K562 (cell line): ENCODE results near the gene UPK3A. TPM values are rescaled to one million over a fixed set of nuclear protein-coding genes. Genes with fewer than 3 reads are reported as not detected.

Experiments
- ATAC-seq: fragments of 200-7000 bp; cut with Tn5 transposase; 3 replicates; pipeline ENCODE4 v1.9.1; 2020; ENCODE audit warnings: moderate library complexity
- BruUV-seq: library from RNA; stranded (reverse); fragments of 400-500 nt; replicated peaks from 2 replicates; lab custom pipeline; 2021; lab: Mats Ljungman, UMichigan
- CTCF ChIA-PET: fragments of 300-600 bp; formaldehyde crosslinking; extraction: SDS; loops from one replicate; lab custom pipeline; 2021; ENCODE audit warnings: low intra/inter-chr PET ratio; lab: Yijun Ruan, JAX
- POLR2A ChIA-PET: fragments of 300-600, 350-650 bp; sonication (Branson Sonifier 250); formaldehyde crosslinking; extraction: SDS; loops from one replicate; lab custom pipeline; 2021; ENCODE audit warnings: antibody characterized with exemption, inconsistent platforms; lab: Yijun Ruan, JAX
- DNase-seq, 4 experiments: peaks; one replicate each; pipeline versions ENCODE4 v3.0.0 to v3.0.0-alpha.2; 2011 to 2018; ENCODE audit warnings: low spot score in 3 of 4, mixed read lengths in 3 of 4; ENCODE audit errors: extremely low read depth in 1 of 4
- FAIRE-seq: peaks from 2 replicates; lab custom pipeline; 2011; peaks lifted over from hg19 to GRCh38; lab: Jason Lieb, UNC
- H2AFZ ChIP-seq: 2 replicates; pipeline ENCODE4 v1.6.0; 2011; ENCODE audit warnings: low read depth, low read length, control low read depth, inconsistent platforms
- H3K27ac ChIP-seq: fragments of 200-600 bp; 3 replicates; pipeline ENCODE4 v1.8.0; 2011; ENCODE audit warnings: low read depth, mild to moderate bottlenecking, control low read depth, inconsistent platforms, low read length, moderate library complexity, mixed read lengths; ENCODE audit errors: extremely low read depth
- H3K27me3 ChIP-seq, 2 experiments: fragments of 300-600 bp in 1 of 2; 2 replicates in 1 of 2; 3 replicates in 1 of 2; pipeline versions ENCODE4 v1.6.0 to v1.8.0; 2011; ENCODE audit warnings: inconsistent platforms in 2 of 2, low read length in 2 of 2, mild to moderate bottlenecking in 1 of 2, mixed read lengths in 1 of 2, moderate library complexity in 1 of 2; ENCODE audit not compliant: control insufficient read depth in 2 of 2, insufficient read depth in 2 of 2
- H3K36me3 ChIP-seq: fragments of 300-600 bp; 3 replicates; pipeline ENCODE4 v1.8.0; 2011; ENCODE audit warnings: mild to moderate bottlenecking, low read length, inconsistent platforms; ENCODE audit not compliant: control insufficient read depth, insufficient read depth
- H3K4me1 ChIP-seq, 2 experiments: fragments of 200-600 bp in 1 of 2; replicated peaks in 1 of 2; 2 replicates in 1 of 2; 3 replicates in 1 of 2; pipeline versions ENCODE4 v1.5.1 to v1.8.0; 2011; ENCODE audit warnings: inconsistent platforms in 2 of 2, low read length in 2 of 2, mild to moderate bottlenecking in 1 of 2, mixed read lengths in 1 of 2, moderate library complexity in 1 of 2; ENCODE audit not compliant: control insufficient read depth in 2 of 2, insufficient read depth in 2 of 2
- H3K4me2 ChIP-seq: 2 replicates; pipeline ENCODE4 v1.6.1; 2011; ENCODE audit warnings: low read length, control low read depth, inconsistent platforms, mixed read lengths; ENCODE audit not compliant: insufficient read depth
- H3K4me3 ChIP-seq: fragments of 200-600 bp; sonication (generic), shearing (Covaris generic); 2 replicates; pipeline ENCODE4 v1.5.1; 2016; ENCODE audit warnings: control low read depth, inconsistent platforms
- H3K79me2 ChIP-seq: fragments of 200-600 bp; 3 replicates; pipeline ENCODE4 v1.8.0; 2011; ENCODE audit warnings: low read length, inconsistent platforms; ENCODE audit not compliant: control insufficient read depth, insufficient read depth
- H3K9ac ChIP-seq, 2 experiments: 2 replicates each; pipeline versions ENCODE4 v1.6.0 to v1.6.1; 2011; ENCODE audit warnings: low read depth in 2 of 2, low read length in 2 of 2, control low read depth in 1 of 2, inconsistent platforms in 1 of 2, mild to moderate bottlenecking in 1 of 2, mixed read lengths in 1 of 2; ENCODE audit not compliant: insufficient read depth in 1 of 2
- H3K9me1 ChIP-seq: one replicate; pipeline ENCODE4 v1.6.0; 2011; ENCODE audit warnings: inconsistent platforms, mild to moderate bottlenecking, low read length, moderate library complexity; ENCODE audit not compliant: control insufficient read depth, insufficient read depth
- H3K9me3 ChIP-seq: replicated peaks from 2 replicates; pipeline ENCODE4 v1.5.1; 2011; ENCODE audit warnings: low read depth, low read length, inconsistent platforms; ENCODE audit not compliant: control insufficient read depth, insufficient read depth
- H4K20me1 ChIP-seq: replicated peaks from 2 replicates; pipeline ENCODE4 v1.6.1; 2011; ENCODE audit warnings: low read length, inconsistent platforms, mixed read lengths; ENCODE audit not compliant: control insufficient read depth, insufficient read depth
- CTCF ChIP-seq, 3 experiments: IDR thresholded peaks in 2 of 3; conservative IDR thresholded peaks in 1 of 3; 2 replicates each; pipeline ENCODE4 v1.5.1; 2011 to 2012; ENCODE audit warnings: low read length in 3 of 3, mild to moderate bottlenecking in 3 of 3, control low read depth in 2 of 3, improper control_type of control experiment in 1 of 3, inconsistent platforms in 1 of 3, low read depth in 1 of 3, mixed read lengths in 1 of 3, moderate library complexity in 1 of 3; ENCODE audit not compliant: insufficient read depth in 2 of 3
- FUS ChIP-seq: fragments of 200-400 bp; formaldehyde crosslinking; optimal IDR thresholded peaks from 2 replicates; pipeline ENCODE3; 2017; ENCODE audit warnings: low read depth, low read length
- RAD21 ChIP-seq, 2 experiments: fragments of 250-450 bp in 1 of 2; fragments of 450-650 bp in 1 of 2; sonication (Bioruptor Pico) in 1 of 2; formaldehyde crosslinking in 1 of 2; IDR thresholded peaks in 1 of 2; conservative IDR thresholded peaks in 1 of 2; 2 replicates each; pipeline versions ENCODE4 v1.4.0 to v1.8.0; 2020 to 2022; ENCODE audit warnings: mild to moderate bottlenecking in 2 of 2, moderate library complexity in 1 of 2
- WGBS: fragments of 100-300 bp; shearing (Covaris generic); methylation state at CpG from one replicate; pipeline ENCODE4 v1.1.6; 2016; ENCODE audit warnings: low coverage, mixed read lengths; ENCODE audit not compliant: insufficient coverage; ENCODE audit errors: missing lambda C conversion rate; 5-methylcytosine and 5-hydroxymethylcytosine counted together
- in situ Hi-C: fragments of 300-500 bp; cut with MboI; formaldehyde crosslinking; loops from 4 replicates; pipeline ENCODE4 v1.15.0; 2018; ENCODE audit warnings: inconsistent platforms, mixed read lengths
- intact Hi-C: fragments of 100-400 bp; cut with micrococcal nuclease; formaldehyde crosslinking; loops from 2 replicates; pipeline ENCODE4 v1.14.2; 2022
- polyA plus RNA-seq, 8 experiments: library from polyadenylated mRNA; depleted of rRNA in 4 of 8; stranded (reverse) in 5 of 8; unstranded in 3 of 8; fragments of >200 nt; fragmentation: Nextera tagmentation in 2 of 8; fragmentation: Illumina TruSeq in 1 of 8; extraction: Ambion mirVana in 2 of 8; extraction: Trizol in 1 of 8; gene quantifications; 2 replicates each; pipeline versions ENCODE4 v1.2.1 to v1.2.3, GENCODE V29; 2011 to 2014; ENCODE audit warnings: inconsistent platforms in 1 of 8, missing spikeins in 1 of 8
- total RNA-seq, 7 experiments: library from RNA; depleted of rRNA in 6 of 7; stranded (reverse); fragments of >200 nt in 6 of 7; fragmentation: Illumina TruSeq in 2 of 7; extraction: Trizol in 2 of 7; gene quantifications; 2 replicates each; pipeline versions ENCODE4 v1.2.1 to v1.2.3, GENCODE V29; 2011 to 2021; ENCODE audit warnings: low replicate concordance in 1 of 7

UPK3A gene
- total and polyA plus RNA-seq, 9 of the 15 experiments (the other 6 are each of a cell fraction or from before 2014, with no cell fraction given), result not detected

DNA sequence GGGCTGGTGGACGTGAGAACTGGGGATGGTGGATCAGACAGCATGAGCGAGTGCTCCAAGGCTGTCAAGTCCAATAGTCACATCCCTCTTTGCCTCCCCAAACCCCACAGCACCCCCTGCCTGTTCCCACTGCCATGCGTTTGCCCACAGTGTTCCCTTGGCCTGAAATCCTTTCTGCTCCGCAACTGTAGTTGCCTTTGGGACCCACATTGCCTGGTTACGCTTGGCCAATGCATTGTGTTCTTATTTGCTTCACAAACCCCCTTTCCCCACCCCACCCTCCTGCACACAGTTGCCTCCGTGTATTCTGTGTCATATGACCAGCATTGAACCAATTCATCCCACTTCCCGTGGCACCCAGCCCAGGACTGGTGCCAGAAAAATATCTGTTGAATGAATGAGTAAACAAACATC lies 42.0 kb upstream of the UPK3A start:
- WGBS, result 54% methylated on average over 4 of the region's 7 CpGs
- ATAC-seq (no peak), FAIRE-seq (no peak), DNase-seq (peak in 1 of 4 experiments; percentile 6)
- in situ Hi-C loops, result loop anchor here (25.0 kb wide), 1 partner anchor 430 kb away; no protein-coding TSS in a partner anchor
- Histone ChIP-seq H3K4me1 (peaks cover 0 to 17% of the 10 kb centered on the region in 2 experiments; a peak in 3 of 5 replicates), H3K27ac (no peak overlapping the region), H4K20me1 (no peaks in the 10 kb centered on the region), H3K9me3 (no peaks in the 10 kb centered on the region), H3K4me3 (no peak overlapping the region), H3K79me2 (no peaks in the 10 kb centered on the region), H3K9me1 (no peaks in the 10 kb centered on the region), H3K36me3 (no peaks in the 10 kb centered on the region), H2AFZ (no peak overlapping the region), H3K27me3 (no peaks in the 10 kb centered on the region), H3K9ac (no peak overlapping the region), H3K4me2 (no peak overlapping the region)
- POLR2A ChIA-PET, result no interaction called here
- TF ChIP-seq CTCF (IDR thresholded peaks at IDR 0.05 in 2 of 3, conservative IDR thresholded peaks at IDR 0.05 in 1 of 3; ENCODE audit: insufficient read depth in 2 of 3, low read depth in 1 of 3, low read length in 3 of 3) (peak; percentile 17 to 34 (median 22); a peak in 2 of 6 replicates), FUS (no peak), RAD21 (CRISPR knock-in tag; conservative IDR thresholded peaks at IDR 0.05 in 1 of 2, IDR thresholded peaks at IDR 0.05 in 1 of 2) (peak in 1 of 2 experiments; percentile 18; a peak in 1 of 4 replicates)
- CTCF ChIA-PET, result no interaction called here
- BruUV-seq, result no TSS peak
- intact Hi-C loops, result no loop called here
